RWPE1 (cell line): Measurements from ENCODE around the gene ZEB2.

ENCODE experiments used
- CTCF ChIA-PET: fragments of 350-600 bp; sonication (Branson Sonifier 250); formaldehyde crosslinking; extraction: SDS; loops from one replicate; lab custom pipeline; 2021; lab: Yijun Ruan, JAX
- POLR2A ChIA-PET: fragments of 400-600 bp; formaldehyde crosslinking; extraction: SDS; loops from one replicate; lab custom pipeline; 2020; ENCODE audit warnings: antibody characterized with exemption; ENCODE audit not compliant: low non-redundant PET; lab: Yijun Ruan, JAX
- DNase-seq: peaks from one replicate; pipeline ENCODE4 v3.0.0; 2012; ENCODE audit warnings: low spot score
- H3K27ac ChIP-seq: fragments of 450-650 bp; 2 replicates; pipeline ENCODE4 v1.5.1; 2017
- CTCF ChIP-seq: fragments of 450-650 bp; conservative IDR thresholded peaks from 2 replicates; pipeline ENCODE4 v1.5.1; 2017; ENCODE audit warnings: low read depth, mild to moderate bottlenecking

Gene ZEB2

GRCh38 chr2:144412709-144413108, 107.2 kb downstream of the ZEB2 start:
- TF ChIP-seq CTCF: no peak
- no peak overlapping the region for H3K27ac ChIP-seq
- CTCF ChIA-PET: no interaction called here
- no peak for DNase-seq
- POLR2A ChIA-PET: no interaction called here

GRCh38 chr2:144411473-144411872, 108.4 kb downstream of the ZEB2 start:
- H3K27ac ChIP-seq: no peak overlapping the region
- DNase-seq: no peak
- ChIA-PET POLR2A (no interaction called here), CTCF (no interaction called here)
- no peak for TF ChIP-seq CTCF

- ChIA-PET POLR2A (no interaction called here), CTCF (interaction anchor here (0.6 kb wide), 1 partner anchor 503 kb away, joined by 3 read pairs; no protein-coding TSS in a partner anchor)
- TF ChIP-seq CTCF: no peak
- DNase-seq: no peak
- no peak overlapping the region for H3K27ac ChIP-seq
These were observed 110.7 kb downstream of the ZEB2 start for GRCh38 chr2:144409241-144409640.

- no peak for DNase-seq
- ChIA-PET CTCF (no interaction called here), POLR2A (no interaction called here)
- no peak overlapping the region for H3K27ac ChIP-seq
- no peak for TF ChIP-seq CTCF
These were observed 112.7 kb downstream of the ZEB2 start for GRCh38 chr2:144407262-144407661.

- DNase-seq: no peak
- ChIA-PET CTCF (interaction anchor here (0.6 kb wide), 1 partner anchor 552 kb away, joined by 3 read pairs; no protein-coding TSS in a partner anchor), POLR2A (no interaction called here)
- no peak overlapping the region for H3K27ac ChIP-seq
- no peak for TF ChIP-seq CTCF
These were observed 113.7 kb downstream of the ZEB2 start for GRCh38 chr2:144405982-144406788.

GRCh38 chr2:144405321-144405720, 114.6 kb downstream of the ZEB2 start:
- DNase-seq: no peak
- TF ChIP-seq CTCF: no peak
- ChIA-PET POLR2A (no interaction called here), CTCF (interaction anchor here (0.6 kb wide), 1 partner anchor 552 kb away, joined by 3 read pairs; no protein-coding TSS in a partner anchor)
- H3K27ac ChIP-seq: no peak overlapping the region
